Liver (tissue), 9 donors: ENCODE measurements around the gene RFX4. TPM values are rescaled to one million over a fixed set of nuclear protein-coding genes. Genes with fewer than 3 reads are reported as not detected.

Experiments
- DNase-seq: peaks from one replicate; pipeline ENCODE4 v3.0.0-alpha.2; 2017; ENCODE audit warnings: low spot score
- H3K27ac ChIP-seq, 2 donors: one replicate each; pipeline ENCODE4 v1.7.0; 2013; ENCODE audit warnings: inconsistent platforms in 2 of 2, low read length in 2 of 2, control low read depth in 1 of 2, low read depth in 1 of 2, mild to moderate bottlenecking in 1 of 2
- H3K27me3 ChIP-seq, 4 donors: one replicate each; pipeline versions ENCODE4 v1.6.1 to v1.7.0; 2013; ENCODE audit warnings: low read length in 3 of 4, inconsistent platforms in 1 of 4, mild to moderate bottlenecking in 1 of 4, moderate library complexity in 1 of 4; ENCODE audit not compliant: control insufficient read depth in 4 of 4, insufficient read depth in 4 of 4
- H3K36me3 ChIP-seq, 4 donors: one replicate each; pipeline versions ENCODE4 v1.6.1 to v1.7.0; 2013; ENCODE audit warnings: low read length in 3 of 4, mild to moderate bottlenecking in 3 of 4, low read depth in 1 of 4, moderate library complexity in 1 of 4; ENCODE audit not compliant: control insufficient read depth in 4 of 4, insufficient read depth in 3 of 4
- H3K4me1 ChIP-seq, 4 donors: one replicate each; pipeline versions ENCODE4 v1.6.1 to v1.7.0; 2013; ENCODE audit warnings: low read length in 3 of 4, mild to moderate bottlenecking in 3 of 4, moderate library complexity in 1 of 4; ENCODE audit not compliant: control insufficient read depth in 4 of 4, insufficient read depth in 4 of 4
- H3K4me3 ChIP-seq, 3 donors: one replicate each; pipeline versions ENCODE4 v1.6.1 to v1.7.0; 2013; ENCODE audit warnings: low read length in 3 of 3, control low read depth in 1 of 3, low read depth in 1 of 3, mild to moderate bottlenecking in 1 of 3
- H3K9ac ChIP-seq, 2 donors: one replicate each; pipeline ENCODE4 v1.7.0; 2013; ENCODE audit warnings: low read length in 2 of 2, mild to moderate bottlenecking in 2 of 2, moderate library complexity in 2 of 2, control low read depth in 1 of 2, low read depth in 1 of 2
- H3K9me3 ChIP-seq, 4 donors: one replicate each; pipeline versions ENCODE4 v1.6.1 to v1.7.0; 2013; ENCODE audit warnings: low read length in 3 of 4; ENCODE audit not compliant: control insufficient read depth in 4 of 4
- EGR1 ChIP-seq, 2 donors: IDR thresholded peaks; 2 replicates each; pipeline ENCODE4 v1.6.1; 2016 to 2018; ENCODE audit warnings: antibody characterized with exemption in 2 of 2, low read depth in 2 of 2
- FOXA2 ChIP-seq: IDR thresholded peaks from 2 replicates; pipeline ENCODE4 v1.6.1; 2016; ENCODE audit warnings: antibody characterized with exemption
- HNF4A ChIP-seq, 2 donors: conservative IDR thresholded peaks; 2 replicates each; pipeline ENCODE4 v1.6.1; 2016; ENCODE audit warnings: antibody characterized with exemption in 2 of 2, mild to moderate bottlenecking in 2 of 2
- NR2F2 ChIP-seq: IDR thresholded peaks from 2 replicates; pipeline ENCODE4 v1.6.1; 2016; ENCODE audit warnings: antibody characterized with exemption
- RAD21 ChIP-seq, 2 donors: IDR thresholded peaks; 2 replicates each; pipeline ENCODE4 v1.6.1; 2016; ENCODE audit warnings: antibody characterized with exemption in 2 of 2, mild to moderate bottlenecking in 2 of 2
- SP1 ChIP-seq: IDR thresholded peaks from 2 replicates; pipeline ENCODE4 v1.6.1; 2018; ENCODE audit warnings: antibody characterized with exemption, mild to moderate bottlenecking
- TAF1 ChIP-seq: conservative IDR thresholded peaks from 2 replicates; pipeline ENCODE4 v1.6.1; 2016; ENCODE audit warnings: antibody characterized with exemption, mild to moderate bottlenecking
- YY1 ChIP-seq: IDR thresholded peaks from 2 replicates; pipeline ENCODE4 v1.6.1; 2016; ENCODE audit warnings: antibody characterized with exemption, mild to moderate bottlenecking
- WGBS: extraction: QIAGEN DNeasy Blood & Tissue Kit; methylation state at CpG from one replicate; pipeline ENCODE4 v1.1.7; 2013; 5-methylcytosine and 5-hydroxymethylcytosine counted together
- polyA plus RNA-seq, 2 donors: library from polyadenylated mRNA; stranded (reverse) in 1 of 2; unstranded in 1 of 2; fragments of 200-250 nt in 1 of 2; fragments of >200 nt in 1 of 2; fragmentation: Nextera tagmentation in 1 of 2; extraction: Ambion mirVana in 1 of 2; gene quantifications; one replicate each; pipeline versions ENCODE4 v1.2.1 to v1.2.3, GENCODE V29; 2013 to 2015
- total RNA-seq, 2 donors: library from RNA; depleted of rRNA; stranded (reverse); fragments of >200 nt; gene quantifications; one replicate each; pipeline ENCODE4 v1.2.3, GENCODE V29; 2014
- TF ChIP-seq, protein P1 (sequence below): IDR thresholded peaks from 2 replicates; pipeline ENCODE4 v1.6.1; 2016; ENCODE audit warnings: antibody characterized with exemption
- TF ChIP-seq, protein P2 (sequence below): IDR thresholded peaks from 2 replicates; pipeline ENCODE4 v1.6.1; 2016; ENCODE audit warnings: antibody characterized with exemption
- TF ChIP-seq, protein P3 (sequence below): IDR thresholded peaks from 2 replicates; pipeline ENCODE4 v1.6.1; 2016; ENCODE audit warnings: antibody characterized with exemption
- donor health status: healthy.
- donor health status: healthy.
- donor health status: healthy.
- donor health status: healthy.
- donor health status: healthy.

Gene RFX4
- total and polyA plus RNA-seq, 4 donors, result not detected

DNA sequence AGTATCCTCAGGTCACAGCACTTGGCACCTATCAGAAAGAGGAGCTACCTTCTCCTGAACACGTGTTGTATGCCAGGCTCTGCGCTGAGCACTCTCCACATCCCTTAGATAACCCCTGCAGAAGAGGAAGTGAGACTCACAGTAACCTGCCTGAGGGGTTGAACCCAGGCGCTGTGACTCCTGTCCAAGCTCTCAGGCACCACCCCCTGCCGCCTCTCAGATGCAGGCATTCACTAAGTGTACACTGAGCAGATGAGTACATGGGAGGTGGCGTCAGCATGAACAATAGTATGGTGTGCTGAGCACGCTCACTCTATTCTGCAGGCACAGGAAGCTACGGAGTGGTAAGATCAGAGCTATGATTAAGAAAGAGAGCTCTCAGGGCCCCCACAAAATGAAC, 170.7 kb downstream of the RFX4 start:
- no peak overlapping the region for H3K27ac ChIP-seq
- no peaks in the 10 kb centered on the region for H3K9me3 ChIP-seq
- WGBS, result 91% methylated on average over 7 of the region's 7 CpGs
- TF ChIP-seq, protein P1, sequence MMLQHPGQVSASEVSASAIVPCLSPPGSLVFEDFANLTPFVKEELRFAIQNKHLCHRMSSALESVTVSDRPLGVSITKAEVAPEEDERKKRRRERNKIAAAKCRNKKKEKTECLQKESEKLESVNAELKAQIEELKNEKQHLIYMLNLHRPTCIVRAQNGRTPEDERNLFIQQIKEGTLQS, result no peak
- TF ChIP-seq HNF4A (conservative IDR thresholded peaks at IDR 0.05) (no peak), SP1 (no peak), EGR1 (IDR thresholded peaks at IDR 0.05; ENCODE audit: low read depth in 2 of 2) (no peak)
- no peak overlapping the region for H3K4me3 ChIP-seq
- DNase-seq, result no peak
- H3K9ac ChIP-seq, result no peak overlapping the region
- H3K36me3 ChIP-seq, result no peaks in the 10 kb centered on the region
- no peaks in the 10 kb centered on the region for H3K27me3 ChIP-seq
- H3K4me1 ChIP-seq, result peaks cover 0 to 3% (median under 1%) of the 10 kb centered on the region in 4 donors

DNA sequence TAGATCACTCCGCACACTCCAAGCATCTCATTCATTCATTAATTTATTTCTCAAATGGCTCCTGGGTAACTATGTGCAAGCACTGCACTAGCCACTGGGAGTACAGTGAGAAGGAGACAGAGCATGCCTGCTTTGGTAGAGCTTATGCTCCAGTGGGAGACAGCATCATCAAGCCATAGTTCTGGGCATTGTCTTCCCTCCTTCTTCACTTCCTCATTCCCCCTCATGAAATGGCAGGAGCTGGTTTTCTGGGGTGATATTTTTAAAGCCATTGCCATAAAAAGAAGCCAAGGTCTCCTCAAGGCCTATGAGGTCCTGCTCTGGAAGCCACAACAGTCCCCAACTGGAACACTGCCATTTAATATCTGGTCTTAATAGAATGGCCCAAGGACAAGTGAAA, 171.5 kb downstream of the RFX4 start:
- H3K4me1 ChIP-seq, result peaks cover 0 to 6% (median 2%) of the 10 kb centered on the region in 4 donors
- H3K9me3 ChIP-seq, result no peaks in the 10 kb centered on the region
- H3K9ac ChIP-seq, result no peak overlapping the region
- no peak for DNase-seq
- WGBS, result 98% methylated on average over 1 of the region's 1 CpG
- no peaks in the 10 kb centered on the region for H3K36me3 ChIP-seq
- no peak for TF ChIP-seq HNF4A (conservative IDR thresholded peaks at IDR 0.05)
- H3K27ac ChIP-seq, result no peak overlapping the region
- no peaks in the 10 kb centered on the region for H3K27me3 ChIP-seq
- no peak overlapping the region for H3K4me3 ChIP-seq

DNA sequence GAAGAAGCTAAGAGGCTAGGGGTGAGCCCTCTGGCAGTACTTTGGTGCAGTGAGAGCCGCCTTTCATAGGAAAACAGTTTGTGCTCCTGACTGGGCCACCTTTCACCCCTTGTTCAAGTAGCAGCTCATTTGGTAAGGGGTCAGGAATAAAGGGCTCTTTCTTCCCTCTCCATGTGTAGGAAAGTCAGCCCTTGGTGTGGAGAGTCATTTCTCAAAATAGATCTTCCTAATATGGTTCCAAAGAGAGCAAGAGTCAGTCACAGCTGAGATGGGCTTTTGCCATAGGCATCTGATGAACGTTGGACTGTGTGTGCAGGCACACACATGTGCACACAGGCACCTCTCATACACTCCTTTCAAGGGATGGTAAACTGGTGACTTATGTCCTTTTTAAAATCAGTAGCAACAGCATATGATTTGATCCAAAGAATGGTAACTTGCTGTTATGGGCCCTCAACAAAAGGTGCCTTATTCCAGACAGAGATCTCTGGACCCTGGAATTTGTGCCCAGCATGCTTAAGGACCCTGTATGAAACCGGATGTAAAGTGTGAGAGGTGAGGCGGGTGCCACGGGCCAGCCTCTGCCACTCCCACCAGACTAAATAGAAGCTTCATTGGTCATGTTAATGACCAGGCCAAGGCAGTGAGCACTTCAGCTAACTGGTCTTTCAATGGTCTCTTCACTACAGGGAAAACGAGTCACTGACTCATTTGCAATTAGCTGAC, 175.0 kb downstream of the RFX4 start:
- Histone ChIP-seq H3K36me3 (no peaks in the 10 kb centered on the region), H3K27ac (no peak overlapping the region), H3K4me3 (no peak overlapping the region), H3K9me3 (no peaks in the 10 kb centered on the region), H3K27me3 (no peaks in the 10 kb centered on the region), H3K4me1 (peaks cover 0 to 6% (median 2%) of the 10 kb centered on the region in 4 donors), H3K9ac (no peak overlapping the region)
- DNase-seq, result no peak
- TF ChIP-seq HNF4A (conservative IDR thresholded peaks at IDR 0.05), result no peak
- TF ChIP-seq TAF1, result no peak
- TF ChIP-seq, protein P1, result no peak
- TF ChIP-seq RAD21 (IDR thresholded peaks at IDR 0.05), result no peak
- TF ChIP-seq, protein P2, sequence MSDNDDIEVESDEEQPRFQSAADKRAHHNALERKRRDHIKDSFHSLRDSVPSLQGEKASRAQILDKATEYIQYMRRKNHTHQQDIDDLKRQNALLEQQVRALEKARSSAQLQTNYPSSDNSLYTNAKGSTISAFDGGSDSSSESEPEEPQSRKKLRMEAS, result no peak
- no peak for TF ChIP-seq NR2F2
- 82% methylated on average over 6 of the region's 6 CpGs for WGBS

DNA sequence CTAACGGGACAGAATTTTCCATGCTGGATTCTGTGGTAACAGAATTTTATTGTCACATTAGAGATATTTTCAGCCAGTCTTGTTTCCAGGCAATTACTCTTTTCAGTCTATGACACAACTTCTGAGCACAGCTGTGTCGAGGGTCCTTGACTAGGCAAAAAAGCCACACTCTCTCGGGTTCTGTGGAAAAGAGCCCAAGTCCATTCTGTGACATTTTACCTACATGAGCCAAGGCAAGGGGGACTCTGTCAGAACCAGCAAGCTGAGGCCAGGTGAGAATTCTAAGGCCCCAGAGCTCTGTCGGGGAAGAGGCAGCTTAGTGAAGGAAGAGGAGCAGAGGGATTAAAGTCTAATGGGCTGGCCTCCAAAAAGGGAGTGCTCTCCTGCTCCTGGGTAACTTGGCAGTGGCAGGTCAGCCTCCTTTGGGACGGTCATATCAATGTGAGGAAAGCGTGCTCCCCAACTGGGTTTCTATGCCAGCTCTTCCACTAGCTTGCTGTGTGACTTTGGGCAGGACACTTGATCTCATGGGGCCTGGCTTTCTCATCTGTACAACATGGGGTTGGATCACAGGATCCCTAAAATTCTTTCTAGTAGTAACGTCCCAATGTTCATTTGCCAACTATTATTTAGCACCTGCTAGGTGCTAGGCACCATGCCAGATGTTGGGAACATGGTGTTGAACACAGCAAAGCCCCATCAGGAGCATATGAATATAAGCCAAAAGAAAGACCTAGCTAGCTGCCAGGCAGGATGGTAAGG, 175.7 kb downstream of the RFX4 start:
- Histone ChIP-seq H3K27ac (no peak overlapping the region), H3K9ac (no peak overlapping the region), H3K36me3 (no peaks in the 10 kb centered on the region), H3K4me1 (peaks cover 0 to 6% (median 2%) of the 10 kb centered on the region in 4 donors), H3K27me3 (no peaks in the 10 kb centered on the region), H3K9me3 (no peaks in the 10 kb centered on the region), H3K4me3 (no peak overlapping the region)
- TF ChIP-seq, protein P3, sequence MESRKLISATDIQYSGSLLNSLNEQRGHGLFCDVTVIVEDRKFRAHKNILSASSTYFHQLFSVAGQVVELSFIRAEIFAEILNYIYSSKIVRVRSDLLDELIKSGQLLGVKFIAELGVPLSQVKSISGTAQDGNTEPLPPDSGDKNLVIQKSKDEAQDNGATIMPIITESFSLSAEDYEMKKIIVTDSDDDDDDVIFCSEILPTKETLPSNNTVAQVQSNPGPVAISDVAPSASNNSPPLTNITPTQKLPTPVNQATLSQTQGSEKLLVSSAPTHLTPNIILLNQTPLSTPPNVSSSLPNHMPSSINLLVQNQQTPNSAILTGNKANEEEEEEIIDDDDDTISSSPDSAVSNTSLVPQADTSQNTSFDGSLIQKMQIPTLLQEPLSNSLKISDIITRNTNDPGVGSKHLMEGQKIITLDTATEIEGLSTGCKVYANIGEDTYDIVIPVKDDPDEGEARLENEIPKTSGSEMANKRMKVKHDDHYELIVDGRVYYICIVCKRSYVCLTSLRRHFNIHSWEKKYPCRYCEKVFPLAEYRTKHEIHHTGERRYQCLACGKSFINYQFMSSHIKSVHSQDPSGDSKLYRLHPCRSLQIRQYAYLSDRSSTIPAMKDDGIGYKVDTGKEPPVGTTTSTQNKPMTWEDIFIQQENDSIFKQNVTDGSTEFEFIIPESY, result no peak
- TF ChIP-seq FOXA2 (no peak), TAF1 (no peak), YY1 (no peak)
- whole genome bisulfite sequencing, result 62% methylated on average over 7 of the region's 7 CpGs
- DNase-seq, result no peak
